ENCODE measurements around the gene ABCC2. TPM values are rescaled to one million over a fixed set of nuclear protein-coding genes. Genes with fewer than 3 reads are reported as not detected.

Gene ABCC2
- total and polyA plus RNA-seq, 11 donors: 0.08 to 0.72 (median 0.20) TPM; not detected in 1

DNA sequence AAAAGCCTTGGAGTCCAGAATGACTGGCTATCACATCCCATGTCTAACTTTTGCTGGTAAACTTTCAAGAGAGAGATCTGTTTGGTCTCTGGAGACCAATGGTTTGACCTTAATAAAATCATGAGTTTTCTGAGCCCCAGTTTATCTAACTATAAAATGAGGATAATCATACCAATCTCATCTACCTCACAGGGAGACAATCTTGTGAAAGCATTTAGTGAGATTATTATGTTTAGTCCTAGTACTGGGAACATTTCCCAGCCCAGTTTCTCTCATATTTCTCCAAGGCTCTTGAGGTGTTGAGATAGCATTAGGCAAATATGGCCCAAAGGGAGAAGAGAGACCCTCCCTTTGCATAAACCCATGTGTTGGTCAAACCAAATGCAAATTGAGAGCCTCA lies 25.8 kb downstream of the ABCC2 start:
- ATAC-seq: no peak
- H3K36me3 ChIP-seq: no peaks in the 10 kb centered on the region
- no peaks in the 10 kb centered on the region for H3K27me3 ChIP-seq
- no peaks in the 10 kb centered on the region for H3K4me1 ChIP-seq
- TF ChIP-seq POLR2A (IDR thresholded peaks at IDR 0.05): no peak
- TF ChIP-seq, protein P1, sequence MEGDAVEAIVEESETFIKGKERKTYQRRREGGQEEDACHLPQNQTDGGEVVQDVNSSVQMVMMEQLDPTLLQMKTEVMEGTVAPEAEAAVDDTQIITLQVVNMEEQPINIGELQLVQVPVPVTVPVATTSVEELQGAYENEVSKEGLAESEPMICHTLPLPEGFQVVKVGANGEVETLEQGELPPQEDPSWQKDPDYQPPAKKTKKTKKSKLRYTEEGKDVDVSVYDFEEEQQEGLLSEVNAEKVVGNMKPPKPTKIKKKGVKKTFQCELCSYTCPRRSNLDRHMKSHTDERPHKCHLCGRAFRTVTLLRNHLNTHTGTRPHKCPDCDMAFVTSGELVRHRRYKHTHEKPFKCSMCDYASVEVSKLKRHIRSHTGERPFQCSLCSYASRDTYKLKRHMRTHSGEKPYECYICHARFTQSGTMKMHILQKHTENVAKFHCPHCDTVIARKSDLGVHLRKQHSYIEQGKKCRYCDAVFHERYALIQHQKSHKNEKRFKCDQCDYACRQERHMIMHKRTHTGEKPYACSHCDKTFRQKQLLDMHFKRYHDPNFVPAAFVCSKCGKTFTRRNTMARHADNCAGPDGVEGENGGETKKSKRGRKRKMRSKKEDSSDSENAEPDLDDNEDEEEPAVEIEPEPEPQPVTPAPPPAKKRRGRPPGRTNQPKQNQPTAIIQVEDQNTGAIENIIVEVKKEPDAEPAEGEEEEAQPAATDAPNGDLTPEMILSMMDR (IDR thresholded peaks at IDR 0.05): no peak
- no peak overlapping the region for H3K4me3 ChIP-seq
- intact Hi-C loops (cut with DNase I): no loop called here
- DNase-seq: no peak
- no peaks in the 10 kb centered on the region for H3K9me3 ChIP-seq
- no peak overlapping the region for H3K27ac ChIP-seq

DNA sequence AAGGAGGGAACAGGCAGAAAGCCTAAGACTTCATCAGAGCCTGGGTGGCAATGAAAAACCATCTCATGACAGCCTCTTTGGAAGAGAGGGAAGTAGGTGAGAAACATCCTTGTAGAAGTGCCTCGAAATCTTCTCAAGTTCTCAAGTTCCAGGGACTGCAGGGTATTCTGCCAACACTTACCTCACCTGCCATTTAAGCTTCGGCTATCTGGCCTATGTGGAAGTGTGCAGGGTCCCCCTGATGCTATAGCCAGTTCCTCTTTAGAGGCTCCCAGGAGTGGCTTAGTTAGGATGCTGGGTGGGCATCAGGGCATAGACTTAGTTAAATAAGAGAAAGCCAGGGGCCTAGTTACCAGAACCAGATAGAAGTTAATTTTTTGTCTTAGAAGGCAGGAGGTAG lies 27.0 kb downstream of the ABCC2 start:
- no peak for TF ChIP-seq POLR2A (IDR thresholded peaks at IDR 0.05)
- TF ChIP-seq, protein P1 (IDR thresholded peaks at IDR 0.05): no peak
- intact Hi-C loops (cut with DNase I): no loop called here
- no peaks in the 10 kb centered on the region for H3K9me3 ChIP-seq
- H3K36me3 ChIP-seq: no peaks in the 10 kb centered on the region
- ATAC-seq (no peak), DNase-seq (no peak)
- no peaks in the 10 kb centered on the region for H3K27me3 ChIP-seq
- no peaks in the 10 kb centered on the region for H3K4me1 ChIP-seq
- H3K27ac ChIP-seq: peak overlapping the region in 1 of 12 donors; percentile 63
- 80 to 91% (median 85%) methylated on average over 2 of the region's 2 CpGs for WGBS, 4 donors
- H3K4me3 ChIP-seq: no peak overlapping the region

DNA sequence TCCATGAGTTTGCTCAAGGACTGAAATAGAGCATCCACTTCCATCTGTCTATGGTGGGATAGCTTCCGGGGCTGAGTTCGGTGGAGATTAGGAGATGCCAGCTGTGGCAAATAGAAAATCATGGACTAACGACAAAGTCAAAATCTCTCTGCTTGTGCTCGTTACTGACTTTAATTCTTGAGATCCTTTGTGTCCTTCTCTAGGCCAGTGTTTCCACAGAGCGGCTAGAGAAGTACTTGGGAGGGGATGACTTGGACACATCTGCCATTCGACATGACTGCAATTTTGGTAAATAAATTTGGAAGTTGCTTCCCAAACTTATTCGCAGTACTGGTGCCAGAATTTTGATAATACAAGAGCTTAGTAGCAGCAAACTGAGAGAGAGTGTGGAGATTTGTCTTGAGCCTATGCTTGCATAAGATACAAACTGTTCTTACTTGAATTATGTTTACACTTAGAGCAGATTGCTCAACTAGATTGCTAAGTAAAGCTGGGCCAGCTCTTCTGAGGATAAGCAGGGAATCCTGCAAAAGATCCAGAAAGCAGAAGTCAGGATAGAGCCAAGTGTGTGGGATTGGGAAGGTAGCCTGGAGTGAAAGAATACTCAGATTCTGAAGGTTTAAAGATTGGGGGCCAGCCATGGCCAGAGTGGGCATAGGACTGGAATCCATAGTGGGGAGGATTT lies 27.6 kb downstream of the ABCC2 start:
- no peak for ATAC-seq
- Histone ChIP-seq H3K27me3 (no peaks in the 10 kb centered on the region), H3K4me1 (no peaks in the 10 kb centered on the region), H3K36me3 (no peaks in the 10 kb centered on the region), H3K9me3 (no peaks in the 10 kb centered on the region), H3K27ac (peak overlapping the region in 1 of 12 donors; percentile 63), H3K4me3 (no peak overlapping the region)
- TF ChIP-seq POLR2A (IDR thresholded peaks at IDR 0.05): no peak
- TF ChIP-seq, protein P1 (IDR thresholded peaks at IDR 0.05): no peak
- WGBS, 4 donors: 93 to 94% (median 93%) methylated on average over 7 of the region's 7 CpGs
- intact Hi-C loops (cut with DNase I): no loop called here
- no peak for DNase-seq

DNA sequence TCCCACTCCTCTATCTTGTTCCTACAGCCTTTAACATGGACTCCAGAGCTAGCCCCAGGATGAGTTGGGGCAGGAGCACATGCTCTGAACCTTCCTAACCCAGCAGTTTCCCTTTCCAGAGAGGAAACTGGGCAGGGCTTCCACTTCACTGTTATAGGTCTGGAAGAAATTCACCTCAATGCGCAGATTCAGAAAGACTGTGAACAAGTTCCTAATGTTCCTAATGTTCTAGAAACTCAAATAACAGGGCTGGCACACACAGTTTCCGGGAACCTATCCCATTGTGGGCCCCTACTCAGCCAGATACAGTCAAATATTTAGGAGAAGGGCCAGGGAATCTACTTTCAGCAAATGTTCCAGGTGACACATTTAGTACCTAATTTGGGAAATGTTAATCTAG lies 29.7 kb downstream of the ABCC2 start:
- TF ChIP-seq, protein P1 (IDR thresholded peaks at IDR 0.05): no peak
- no peak for TF ChIP-seq POLR2A (IDR thresholded peaks at IDR 0.05)
- ATAC-seq: no peak
- Histone ChIP-seq H3K27ac (no peak overlapping the region), H3K4me1 (no peaks in the 10 kb centered on the region), H3K9me3 (no peaks in the 10 kb centered on the region), H3K36me3 (no peaks in the 10 kb centered on the region), H3K4me3 (no peak overlapping the region), H3K27me3 (no peaks in the 10 kb centered on the region)
- intact Hi-C loops (cut with DNase I): no loop called here
- no peak for DNase-seq
- WGBS, 4 donors: 86 to 92% (median 86%) methylated on average over 2 of the region's 2 CpGs
